ENCODE results near the gene UNC45A. TPM values are rescaled to one million over a fixed set of nuclear protein-coding genes. Genes with fewer than 3 reads are reported as not detected.

The UNC45A gene
- total and polyA plus RNA-seq, 2 of the 13 experiments (the other 11 are each of a cell fraction or from before 2014, with no cell fraction given), result 33.8 to 39.7 TPM

DNA sequence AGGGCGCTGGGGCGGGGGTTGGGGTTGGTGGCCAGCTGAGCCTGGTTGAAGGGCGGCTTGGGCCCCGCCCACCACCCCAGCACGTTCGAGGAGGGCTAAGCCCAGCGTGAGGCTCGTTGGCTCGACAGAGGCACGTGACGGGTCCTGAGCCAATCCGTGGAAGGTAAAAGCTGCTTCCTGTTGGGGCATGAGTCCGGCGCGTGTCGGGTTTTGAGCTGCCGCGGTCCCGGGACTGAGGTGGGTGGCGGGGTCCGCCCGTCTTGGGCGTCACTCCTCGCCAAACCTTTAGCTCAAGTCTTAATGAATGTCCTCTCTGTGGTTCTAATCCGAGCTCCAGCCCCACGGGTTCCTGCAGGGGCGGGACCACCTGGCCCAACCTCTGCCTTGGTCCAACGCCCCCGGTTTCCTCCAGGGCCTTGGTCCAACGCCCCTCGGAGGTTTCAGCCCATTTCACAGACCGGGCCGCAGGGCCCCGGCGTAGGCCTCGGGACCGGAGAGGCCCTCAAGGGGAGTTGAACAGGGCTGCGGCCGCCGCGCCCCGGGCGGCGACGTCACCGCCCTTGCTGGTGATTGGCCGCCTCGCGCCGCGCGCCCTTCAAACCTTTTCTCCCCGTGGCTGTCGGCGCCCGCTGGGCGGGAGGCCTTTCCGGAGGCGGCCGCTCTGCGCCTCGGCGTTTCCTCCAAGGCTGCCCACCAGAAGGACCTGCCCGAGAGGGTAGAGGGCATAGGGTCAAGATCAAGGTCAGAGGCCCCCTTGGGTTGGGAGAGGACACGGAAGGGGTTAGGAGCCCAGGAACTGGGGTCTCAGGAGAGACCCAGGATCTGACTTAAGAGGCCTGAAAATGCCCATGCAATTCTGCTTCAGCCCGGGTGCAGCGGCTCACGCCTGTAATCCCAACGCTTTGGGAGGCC is 19.9 kb downstream of the UNC45A start, which contains the start of gene RCCD1 (continued):
- TF ChIP-seq ZFP82 (CRISPR knock-in tag; IDR thresholded peaks at IDR 0.05; ENCODE audit: borderline replicate concordance), result no peak
- TF ChIP-seq, protein P1, sequence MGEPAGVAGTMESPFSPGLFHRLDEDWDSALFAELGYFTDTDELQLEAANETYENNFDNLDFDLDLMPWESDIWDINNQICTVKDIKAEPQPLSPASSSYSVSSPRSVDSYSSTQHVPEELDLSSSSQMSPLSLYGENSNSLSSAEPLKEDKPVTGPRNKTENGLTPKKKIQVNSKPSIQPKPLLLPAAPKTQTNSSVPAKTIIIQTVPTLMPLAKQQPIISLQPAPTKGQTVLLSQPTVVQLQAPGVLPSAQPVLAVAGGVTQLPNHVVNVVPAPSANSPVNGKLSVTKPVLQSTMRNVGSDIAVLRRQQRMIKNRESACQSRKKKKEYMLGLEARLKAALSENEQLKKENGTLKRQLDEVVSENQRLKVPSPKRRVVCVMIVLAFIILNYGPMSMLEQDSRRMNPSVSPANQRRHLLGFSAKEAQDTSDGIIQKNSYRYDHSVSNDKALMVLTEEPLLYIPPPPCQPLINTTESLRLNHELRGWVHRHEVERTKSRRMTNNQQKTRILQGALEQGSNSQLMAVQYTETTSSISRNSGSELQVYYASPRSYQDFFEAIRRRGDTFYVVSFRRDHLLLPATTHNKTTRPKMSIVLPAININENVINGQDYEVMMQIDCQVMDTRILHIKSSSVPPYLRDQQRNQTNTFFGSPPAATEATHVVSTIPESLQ (CRISPR knock-in tag; conservative IDR thresholded peaks at IDR 0.05), result no peak
- TF ChIP-seq TARDBP (CRISPR knock-in tag; IDR thresholded peaks at IDR 0.05), result peak; percentile 23; the same call in 1 of the 2 replicates
- no peak for TF ChIP-seq NR2C2 (CRISPR knock-in tag; IDR thresholded peaks at IDR 0.05; ENCODE audit: borderline replicate concordance)
- TF ChIP-seq, protein P2, sequence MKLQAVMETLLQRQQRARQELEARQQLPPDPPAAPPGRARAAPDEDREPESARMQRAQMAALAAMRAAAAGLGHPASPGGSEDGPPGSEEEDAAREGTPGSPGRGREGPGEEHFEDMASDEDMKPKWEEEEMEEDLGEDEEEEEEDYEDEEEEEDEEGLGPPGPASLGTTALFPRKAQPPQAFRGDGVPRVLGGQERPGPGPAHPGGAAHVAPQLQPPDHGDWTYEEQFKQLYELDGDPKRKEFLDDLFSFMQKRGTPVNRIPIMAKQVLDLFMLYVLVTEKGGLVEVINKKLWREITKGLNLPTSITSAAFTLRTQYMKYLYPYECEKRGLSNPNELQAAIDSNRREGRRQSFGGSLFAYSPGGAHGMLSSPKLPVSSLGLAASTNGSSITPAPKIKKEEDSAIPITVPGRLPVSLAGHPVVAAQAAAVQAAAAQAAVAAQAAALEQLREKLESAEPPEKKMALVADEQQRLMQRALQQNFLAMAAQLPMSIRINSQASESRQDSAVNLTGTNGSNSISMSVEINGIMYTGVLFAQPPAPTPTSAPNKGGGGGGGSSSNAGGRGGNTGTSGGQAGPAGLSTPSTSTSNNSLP (IDR thresholded peaks at IDR 0.05; ENCODE audit: low read depth, low read length), result no peak
- TF ChIP-seq ZSCAN30 (CRISPR knock-in tag; IDR thresholded peaks at IDR 0.05), result peak; percentile 80; the same call in 1 of the 2 replicates
- TF ChIP-seq RARG (CRISPR knock-in tag; IDR thresholded peaks at IDR 0.05; ENCODE audit: low read depth), result no peak
- TF ChIP-seq KLF13 (CRISPR knock-in tag; IDR thresholded peaks at IDR 0.05), result no peak
- TF ChIP-seq THYN1 (CRISPR knock-in tag; IDR thresholded peaks at IDR 0.05; ENCODE audit: borderline replicate concordance, low read depth), result peak; percentile 71; the same call in 1 of the 2 replicates
- TF ChIP-seq AGO2 (optimal IDR thresholded peaks at IDR 0.05; ENCODE audit: low read depth, low read length), result peak; percentile 95
- TF ChIP-seq ZNF263 (CRISPR knock-in tag; IDR thresholded peaks at IDR 0.05), result no peak
- no peak for TF ChIP-seq ZNF644 (CRISPR knock-in tag; IDR thresholded peaks at IDR 0.05; ENCODE audit: low read depth)
- peak; percentile 53; the same call in 1 of the 2 replicates for TF ChIP-seq ZNF788 (CRISPR knock-in tag; IDR thresholded peaks at IDR 0.05; ENCODE audit: borderline replicate concordance)
- peak; percentile 47 for TF ChIP-seq IKZF4 (CRISPR knock-in tag; IDR thresholded peaks at IDR 0.05; ENCODE audit: borderline replicate concordance, low read depth, not compliant biosample characterization)
- TF ChIP-seq RXRA (CRISPR knock-in tag; IDR thresholded peaks at IDR 0.05), result peak; percentile 67
- peak; percentile 87 for TF ChIP-seq RBFOX2 (IDR thresholded peaks at IDR 0.05; ENCODE audit: low read depth, low read length)
- 0 out of 2 replicates have a peak, but pooled peaks have one; percentile 21 for TF ChIP-seq ZNF660 (CRISPR knock-in tag; IDR thresholded peaks at IDR 0.05; ENCODE audit: borderline replicate concordance, low read depth)
- TF ChIP-seq, protein P3, sequence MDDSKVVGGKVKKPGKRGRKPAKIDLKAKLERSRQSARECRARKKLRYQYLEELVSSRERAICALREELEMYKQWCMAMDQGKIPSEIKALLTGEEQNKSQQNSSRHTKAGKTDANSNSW (CRISPR knock-in tag; IDR thresholded peaks at IDR 0.05; ENCODE audit: borderline replicate concordance), result no peak
- 0 out of 2 replicates have a peak, but pooled peaks have one; percentile 72 for TF ChIP-seq ZNF724P (CRISPR knock-in tag; IDR thresholded peaks at IDR 0.05; ENCODE audit: borderline replicate concordance)
- no peak for TF ChIP-seq SOX13 (IDR thresholded peaks at IDR 0.05)
- no peak; a peak in 1 of 4 replicates for TF ChIP-seq SOX13 (CRISPR knock-in tag; conservative IDR thresholded peaks at IDR 0.05 in 1 of 2, IDR thresholded peaks at IDR 0.05 in 1 of 2)
- TF ChIP-seq, protein P4, sequence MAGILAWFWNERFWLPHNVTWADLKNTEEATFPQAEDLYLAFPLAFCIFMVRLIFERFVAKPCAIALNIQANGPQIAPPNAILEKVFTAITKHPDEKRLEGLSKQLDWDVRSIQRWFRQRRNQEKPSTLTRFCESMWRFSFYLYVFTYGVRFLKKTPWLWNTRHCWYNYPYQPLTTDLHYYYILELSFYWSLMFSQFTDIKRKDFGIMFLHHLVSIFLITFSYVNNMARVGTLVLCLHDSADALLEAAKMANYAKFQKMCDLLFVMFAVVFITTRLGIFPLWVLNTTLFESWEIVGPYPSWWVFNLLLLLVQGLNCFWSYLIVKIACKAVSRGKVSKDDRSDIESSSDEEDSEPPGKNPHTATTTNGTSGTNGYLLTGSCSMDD (CRISPR knock-in tag; IDR thresholded peaks at IDR 0.05), result peak; percentile 71; the same call in 1 of the 2 replicates
- TF ChIP-seq LCORL (IDR thresholded peaks at IDR 0.05), result no peak
- TF ChIP-seq LCORL (CRISPR knock-in tag; IDR thresholded peaks at IDR 0.05), result peak; percentile 52; the same call in 1 of the 2 replicates

All from HepG2 (cell line).